Stimulated activated naive CD8-positive, alpha-beta T cell treated with anti-CD3 and anti-CD28 coated beads, Interleukin-15, amount 100 ng/mL, for 72 hours (primary cell): Measurements from ENCODE around the gene GON7.
A peak's percentile ranks its signal among the peaks of the same experiment; 100 is the strongest.
"Not testable (repeated sequence)": the region's sequence is repeated elsewhere in the genome, so short reads cannot be mapped to it uniquely, and the experiment has no call there.

ENCODE experiments used
- ATAC-seq: fragments of 150-1000 bp; cut with Tn5 transposase; 2 replicates; pipeline ENCODE4 v1.10.0; 2021; ENCODE audit warnings: mild to moderate bottlenecking, moderate library complexity
- DNase-seq, 2 donors: peaks; one replicate each; pipeline ENCODE4 v3.0.0; 2021 to 2022
- H3K27ac Mint-ChIP-seq, 2 donors: one replicate each; pipeline ENCODE4 v1.8.0; 2022; ENCODE audit warnings: mild to moderate bottlenecking in 2 of 2, mixed read lengths in 2 of 2, moderate library complexity in 2 of 2
- H3K27me3 Mint-ChIP-seq: one replicate; pipeline ENCODE4 v1.8.0; 2022; ENCODE audit warnings: mixed read lengths
- H3K4me1 Mint-ChIP-seq: one replicate; pipeline ENCODE4 v1.8.0; 2022; ENCODE audit warnings: mild to moderate bottlenecking, mixed read lengths
- H3K4me3 Mint-ChIP-seq, 2 donors: one replicate each; pipeline ENCODE4 v1.8.0; 2022; ENCODE audit warnings: mild to moderate bottlenecking in 2 of 2, mixed read lengths in 2 of 2, moderate library complexity in 1 of 2
- H3K9me3 Mint-ChIP-seq, 2 donors: one replicate each; pipeline ENCODE4 v1.8.0; 2022; ENCODE audit warnings: mixed read lengths in 2 of 2

Gene GON7

DNA sequence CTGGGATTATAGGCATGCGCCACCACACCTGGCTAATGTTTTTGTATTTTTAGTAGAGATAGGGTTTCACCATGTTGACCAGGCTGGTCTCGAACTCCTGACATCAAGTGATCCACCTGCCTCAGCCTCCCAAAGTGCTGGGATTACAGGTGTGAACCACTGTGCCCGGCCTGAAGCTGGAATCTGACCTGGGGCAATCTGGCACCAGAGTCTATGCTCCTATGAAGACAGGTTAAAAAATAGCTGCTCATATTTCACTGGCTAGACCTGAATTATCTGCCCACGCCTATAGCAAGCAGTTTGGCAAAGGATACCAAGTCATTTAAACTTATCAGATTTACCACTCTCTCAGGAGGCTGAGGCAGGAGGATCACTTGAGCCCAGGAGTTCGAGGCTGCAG, 32.1 kb downstream of the GON7 start:
- H3K9me3 Mint-ChIP-seq, H3K4me1 Mint-ChIP-seq, DNase-seq, H3K4me3 Mint-ChIP-seq, H3K27ac Mint-ChIP-seq, ATAC-seq: not testable (repeated sequence)
- peaks cover 10% of the 10 kb centered on the region for H3K27me3 Mint-ChIP-seq

DNA sequence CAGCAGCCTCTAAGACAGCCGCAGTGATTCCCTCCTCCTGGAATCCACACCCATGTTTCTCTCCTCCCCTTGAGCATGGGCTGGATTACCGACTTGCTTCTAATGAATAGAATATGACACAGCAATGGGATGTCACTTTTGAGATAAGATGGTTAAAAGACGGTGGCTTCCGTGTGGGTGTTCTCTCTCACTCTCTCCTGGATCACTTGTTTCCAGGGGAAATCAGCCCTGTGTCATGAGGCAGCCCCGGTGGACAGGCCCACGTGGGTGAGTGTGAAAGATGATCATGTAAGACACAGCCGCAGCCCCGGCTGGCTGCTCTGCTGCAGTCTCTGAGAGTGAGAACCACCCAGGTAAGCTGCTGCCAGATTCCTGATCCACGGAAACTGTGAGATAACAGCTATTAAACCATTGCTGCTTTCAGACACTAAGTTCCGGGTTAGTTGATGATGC, 32.9 kb downstream of the GON7 start:
- no peak for ATAC-seq
- peaks cover 10% of the 10 kb centered on the region for H3K27me3 Mint-ChIP-seq
- no peak overlapping the region for H3K27ac Mint-ChIP-seq
- H3K9me3 Mint-ChIP-seq = no peaks in the 10 kb centered on the region
- H3K4me3 Mint-ChIP-seq = no peak overlapping the region
- H3K4me1 Mint-ChIP-seq = peaks cover 8% of the 10 kb centered on the region
- DNase-seq = no peak

DNA sequence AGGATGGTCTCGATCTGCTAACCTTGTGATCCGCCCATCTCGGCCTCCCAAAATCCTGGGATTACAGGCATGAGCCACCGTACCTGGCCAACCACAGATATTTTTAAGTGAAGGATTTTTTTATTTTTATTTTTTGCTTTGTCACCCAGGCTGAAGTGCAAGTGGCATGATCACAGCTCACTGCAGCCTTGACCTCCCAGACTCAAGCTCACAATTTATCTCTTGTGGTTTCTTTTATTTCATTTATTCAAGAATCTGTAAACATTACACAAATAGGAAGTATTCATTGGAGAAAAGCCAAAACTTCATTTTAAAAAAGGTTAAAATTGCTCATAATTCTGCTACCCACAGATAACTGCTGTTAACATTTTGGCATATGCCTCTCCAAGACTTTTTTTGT, 35.5 kb downstream of the GON7 start:
- Mint-ChIP-seq H3K4me3 (no peak overlapping the region), H3K27ac (no peak overlapping the region), H3K9me3 (no peaks in the 10 kb centered on the region), H3K4me1 (no peaks in the 10 kb centered on the region), H3K27me3 (peaks cover 10% of the 10 kb centered on the region)
- ATAC-seq (no peak), DNase-seq (no peak)

GRCh38 chr14:93170141-93170540, 36.7 kb downstream of the GON7 start:
- not testable (repeated sequence) for H3K4me1 Mint-ChIP-seq, DNase-seq, H3K4me3 Mint-ChIP-seq, H3K9me3 Mint-ChIP-seq, H3K27ac Mint-ChIP-seq, ATAC-seq
- H3K27me3 Mint-ChIP-seq = peaks cover 10% of the 10 kb centered on the region

GRCh38 chr14:93169619-93170018, 37.2 kb downstream of the GON7 start:
- not testable (repeated sequence) for H3K9me3 Mint-ChIP-seq, H3K4me1 Mint-ChIP-seq, DNase-seq, ATAC-seq, H3K27ac Mint-ChIP-seq, H3K4me3 Mint-ChIP-seq
- peaks cover 10% of the 10 kb centered on the region for H3K27me3 Mint-ChIP-seq

DNA sequence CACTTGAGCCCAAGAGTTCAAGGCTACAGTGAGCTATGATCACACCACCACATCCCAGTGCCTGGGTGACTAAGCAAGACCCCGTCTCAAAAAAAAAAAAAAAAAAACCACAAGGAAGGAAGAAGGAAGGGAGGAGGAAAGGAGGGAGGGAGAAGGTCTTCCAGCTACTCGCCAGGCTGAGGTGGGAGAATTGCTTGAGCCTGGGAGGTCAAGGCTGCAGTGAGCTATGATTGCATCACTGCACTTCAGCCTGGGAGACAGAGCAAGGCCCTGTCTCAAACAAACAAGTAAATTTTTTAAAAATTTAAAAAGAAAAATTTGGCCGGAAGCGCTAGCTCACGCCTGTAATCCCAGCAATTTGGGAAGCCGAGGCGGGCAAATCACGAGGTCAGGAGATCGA, 38.3 kb downstream of the GON7 start:
- not testable (repeated sequence) for H3K9me3 Mint-ChIP-seq, DNase-seq, H3K4me1 Mint-ChIP-seq, ATAC-seq, H3K4me3 Mint-ChIP-seq, H3K27ac Mint-ChIP-seq, H3K27me3 Mint-ChIP-seq

DNA sequence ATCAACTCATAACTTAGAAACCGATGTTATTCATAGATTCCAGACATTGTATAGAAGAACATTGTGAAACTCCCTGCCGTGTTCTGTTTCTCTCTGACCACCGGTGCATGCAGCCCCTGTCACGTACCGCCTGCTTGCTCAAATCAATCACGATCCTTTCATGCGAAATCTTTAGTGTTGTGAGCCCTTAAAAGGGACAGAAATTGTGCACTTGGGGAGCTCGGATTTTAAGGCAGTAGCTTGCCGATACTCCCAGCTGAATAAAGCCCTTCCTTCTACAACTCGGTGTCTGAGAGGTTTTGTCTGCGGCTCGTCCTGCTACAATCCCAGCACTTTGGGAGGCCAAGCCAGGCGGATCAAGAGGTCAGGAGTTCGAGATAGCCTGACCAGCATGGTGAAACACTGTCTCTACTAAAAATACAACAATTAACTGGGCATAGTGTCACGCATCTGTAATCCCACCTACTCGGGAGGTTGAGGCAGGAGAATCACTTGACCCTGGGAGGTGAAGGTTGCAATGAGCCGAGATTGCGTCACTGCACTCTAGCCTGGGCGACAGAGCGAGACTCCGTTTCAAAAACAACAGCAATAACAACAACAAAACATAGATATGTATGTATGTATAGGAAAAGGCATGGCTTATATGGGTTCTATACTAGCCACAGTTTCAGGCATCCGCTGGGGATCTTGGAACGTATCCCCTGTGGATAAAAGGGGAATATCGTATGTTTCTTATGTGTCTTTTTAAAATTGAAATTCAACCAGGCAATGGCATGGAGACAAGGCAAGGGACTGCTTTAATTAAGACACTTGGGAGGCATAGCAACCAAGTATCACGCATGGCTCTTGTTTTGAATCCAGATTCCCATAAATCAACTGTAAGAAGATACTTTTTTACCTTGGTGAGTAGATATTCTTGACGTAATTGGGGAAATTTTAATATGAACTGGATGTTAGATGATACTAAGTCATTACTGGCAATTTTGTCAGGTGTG, 41.3 kb downstream of the GON7 start:
- not testable (repeated sequence) for H3K4me3 Mint-ChIP-seq, H3K27ac Mint-ChIP-seq, H3K27me3 Mint-ChIP-seq

DNA sequence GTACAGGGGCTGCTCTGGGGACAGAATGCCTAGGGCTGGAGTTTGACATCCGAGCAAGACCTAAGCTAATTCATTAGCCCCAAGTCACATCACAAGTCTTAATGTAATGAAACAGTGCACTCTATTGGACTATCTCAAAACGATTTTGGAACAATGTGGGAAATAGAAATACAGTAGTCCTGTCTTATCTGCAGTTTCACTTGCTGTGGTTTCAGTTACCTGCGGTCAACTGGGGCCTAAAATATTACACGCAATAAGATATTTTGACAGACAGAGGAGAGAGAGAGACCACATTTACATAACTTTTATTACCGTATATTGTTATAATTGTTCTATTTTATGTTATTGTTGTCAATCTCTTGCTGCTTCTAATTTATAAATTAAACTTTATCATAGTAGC, 43.3 kb downstream of the GON7 start:
- H3K27ac Mint-ChIP-seq = no peak overlapping the region
- no peaks in the 10 kb centered on the region for H3K27me3 Mint-ChIP-seq
- H3K4me3 Mint-ChIP-seq = no peak overlapping the region
- no peak for DNase-seq
- H3K9me3 Mint-ChIP-seq = no peaks in the 10 kb centered on the region
- no peaks in the 10 kb centered on the region for H3K4me1 Mint-ChIP-seq
- no peak for ATAC-seq

More for the DNA sequence above, 41.3 kb downstream of the GON7 start:
- ATAC-seq, H3K4me1 Mint-ChIP-seq, DNase-seq, H3K9me3 Mint-ChIP-seq: not testable (repeated sequence)

- no peak overlapping the region for H3K4me3 Mint-ChIP-seq
- H3K9me3 Mint-ChIP-seq = no peaks in the 10 kb centered on the region
- ATAC-seq (no peak), DNase-seq (no peak)
- H3K4me1 Mint-ChIP-seq = no peaks in the 10 kb centered on the region
- no peaks in the 10 kb centered on the region for H3K27me3 Mint-ChIP-seq
- H3K27ac Mint-ChIP-seq = no peak overlapping the region
These were observed 45.4 kb downstream of the GON7 start for GRCh38 chr14:93161411-93161940.

DNA sequence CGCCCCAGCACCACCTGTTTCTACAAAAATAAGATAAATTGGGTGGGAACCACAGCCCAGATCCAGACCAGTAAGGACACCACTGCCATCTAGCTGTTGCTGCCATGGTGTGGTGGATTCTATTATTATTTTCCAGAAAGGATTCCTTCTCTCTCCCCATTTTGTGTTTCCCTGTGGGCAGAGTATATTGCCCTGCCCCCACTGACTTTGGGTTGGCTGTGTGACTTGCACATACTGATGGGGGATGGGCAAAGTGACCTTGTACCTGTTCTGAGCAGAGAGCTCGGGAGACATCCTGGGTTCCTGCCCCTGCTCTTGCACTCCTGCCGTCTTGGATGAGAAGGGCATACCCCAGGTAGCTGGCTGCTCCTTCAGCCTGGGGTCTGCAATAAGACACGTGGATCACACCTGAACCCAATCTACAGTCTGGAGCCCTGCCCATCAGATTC, 46.5 kb downstream of the GON7 start:
- H3K4me1 Mint-ChIP-seq = no peaks in the 10 kb centered on the region
- DNase-seq (no peak), ATAC-seq (peak; percentile 55)
- H3K9me3 Mint-ChIP-seq = no peaks in the 10 kb centered on the region
- H3K27me3 Mint-ChIP-seq = no peaks in the 10 kb centered on the region
- no peak overlapping the region for H3K4me3 Mint-ChIP-seq
- no peak overlapping the region for H3K27ac Mint-ChIP-seq

DNA sequence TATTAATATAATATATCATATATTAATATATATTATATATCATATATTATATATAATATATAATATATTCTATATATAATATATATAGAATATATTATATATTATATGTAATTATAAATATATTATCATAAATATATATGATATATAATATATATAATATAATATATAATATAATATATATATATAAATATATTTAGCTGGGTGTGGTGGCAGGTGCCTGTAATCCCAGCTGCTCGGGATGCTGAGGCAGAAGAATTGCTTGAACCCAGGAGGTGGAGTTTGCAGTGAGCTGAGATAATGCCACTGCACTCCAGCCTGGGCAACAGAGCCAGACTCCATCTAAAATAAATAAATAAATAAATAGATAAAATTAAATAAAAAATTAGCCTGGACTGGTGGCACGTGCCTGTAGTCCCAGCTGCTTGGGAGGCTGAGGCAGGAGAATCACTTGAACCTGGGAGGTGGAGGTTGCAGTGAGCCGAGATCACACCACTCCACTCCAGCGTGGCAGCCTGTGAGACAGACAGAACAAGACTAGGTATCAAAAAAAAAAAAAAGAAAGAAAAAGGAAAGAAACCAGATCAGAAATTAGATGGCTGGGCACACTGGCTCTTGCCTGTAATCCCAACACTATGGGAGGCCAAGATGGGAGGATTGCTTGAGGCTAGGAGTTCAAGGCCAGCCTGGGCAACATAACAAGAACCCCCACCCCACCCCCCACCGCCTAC, 47.1 kb downstream of the GON7 start:
- not testable (repeated sequence) for H3K27me3 Mint-ChIP-seq, H3K27ac Mint-ChIP-seq, H3K4me1 Mint-ChIP-seq, H3K9me3 Mint-ChIP-seq, DNase-seq, H3K4me3 Mint-ChIP-seq
- ATAC-seq = peak; percentile 42

GRCh38 chr14:93158349-93158748, 48.5 kb downstream of the GON7 start:
- not testable (repeated sequence) for H3K27me3 Mint-ChIP-seq, H3K4me1 Mint-ChIP-seq, H3K27ac Mint-ChIP-seq, H3K9me3 Mint-ChIP-seq, DNase-seq, H3K4me3 Mint-ChIP-seq
- peak; percentile 61 for ATAC-seq

GRCh38 chr14:93156693-93157369, 50.0 kb downstream of the GON7 start:
- Mint-ChIP-seq H3K4me3 (no peak overlapping the region), H3K27me3 (no peaks in the 10 kb centered on the region), H3K9me3 (no peaks in the 10 kb centered on the region), H3K27ac (no peak overlapping the region), H3K4me1 (no peaks in the 10 kb centered on the region)
- peak; percentile 45 for ATAC-seq
- no peak for DNase-seq

- H3K4me1 Mint-ChIP-seq = peaks cover 2% of the 10 kb centered on the region
- ATAC-seq (no peak), DNase-seq (no peak)
- H3K4me3 Mint-ChIP-seq = no peak overlapping the region
- H3K27me3 Mint-ChIP-seq = no peaks in the 10 kb centered on the region
- no peak overlapping the region for H3K27ac Mint-ChIP-seq
- no peaks in the 10 kb centered on the region for H3K9me3 Mint-ChIP-seq
These were observed 51.2 kb downstream of the GON7 start for GRCh38 chr14:93155667-93156066.

DNA sequence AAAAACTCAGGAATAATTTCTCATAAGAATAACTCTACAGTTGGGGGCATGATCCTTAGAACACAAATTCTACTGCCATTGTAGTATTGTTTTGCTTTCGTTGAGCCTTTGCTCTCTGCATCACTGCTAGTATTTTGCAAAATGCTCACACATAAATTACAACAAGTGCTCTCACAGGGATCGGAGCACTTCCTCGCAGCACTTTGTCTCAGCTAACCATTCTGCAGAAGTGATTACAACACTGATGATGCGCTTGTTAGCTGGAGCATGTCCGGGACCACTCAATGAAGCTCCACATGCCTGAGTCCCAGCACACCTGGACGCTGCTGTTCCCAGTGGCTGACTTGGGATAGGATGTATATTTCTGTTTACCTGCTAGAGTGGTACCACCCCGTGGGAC, 53.7 kb downstream of the GON7 start:
- no peaks in the 10 kb centered on the region for H3K9me3 Mint-ChIP-seq
- peaks cover 12% of the 10 kb centered on the region for H3K4me1 Mint-ChIP-seq
- H3K27ac Mint-ChIP-seq = no peak overlapping the region
- H3K4me3 Mint-ChIP-seq = no peak overlapping the region
- H3K27me3 Mint-ChIP-seq = no peaks in the 10 kb centered on the region
- DNase-seq = no peak
- no peak for ATAC-seq
